Endothelial cell (in vitro differentiated cells): Measurements from ENCODE around the gene CHST12. TPM values are rescaled to one million over a fixed set of nuclear protein-coding genes. Genes with fewer than 3 reads are reported as not detected.

Source experiments
- DNase-seq: peaks from one replicate; pipeline ENCODE4 v3.0.0; 2021; ENCODE audit warnings: low spot score
- H3K27ac Mint-ChIP-seq: one replicate; pipeline ENCODE4 v1.8.0; 2021; ENCODE audit warnings: mixed read lengths, inconsistent platforms; ENCODE audit not compliant: unreplicated experiment
- H3K27me3 Mint-ChIP-seq: one replicate; pipeline ENCODE4 v1.8.0; 2021; ENCODE audit warnings: mild to moderate bottlenecking, moderate library complexity, mixed read lengths, inconsistent platforms; ENCODE audit not compliant: unreplicated experiment
- H3K36me3 Mint-ChIP-seq: one replicate; pipeline ENCODE4 v1.8.0; 2021; ENCODE audit warnings: mild to moderate bottlenecking, low read depth, mixed read lengths, inconsistent platforms; ENCODE audit not compliant: unreplicated experiment
- H3K4me1 Mint-ChIP-seq: one replicate; pipeline ENCODE4 v1.8.0; 2021; ENCODE audit warnings: mild to moderate bottlenecking, mixed read lengths, inconsistent platforms; ENCODE audit not compliant: unreplicated experiment
- H3K4me3 Mint-ChIP-seq: one replicate; pipeline ENCODE4 v1.8.0; 2021; ENCODE audit warnings: mild to moderate bottlenecking, mixed read lengths, inconsistent platforms; ENCODE audit not compliant: unreplicated experiment
- H3K9me3 Mint-ChIP-seq: one replicate; pipeline ENCODE4 v1.8.0; 2021; ENCODE audit warnings: mixed read lengths, inconsistent platforms; ENCODE audit not compliant: unreplicated experiment
- CTCF ChIP-seq: fragments of 200-600 bp; sonication (generic); IDR thresholded peaks from one replicate; pipeline ENCODE4 v1.5.0; 2021; ENCODE audit warnings: antibody characterized with exemption; ENCODE audit not compliant: unreplicated experiment
- total RNA-seq: library from RNA; stranded (reverse); fragmentation: NEBNext Ultra II Directional; extraction: Animal tissue kit (Norgen Biotek cat#: 25700); gene quantifications from one replicate; pipeline ENCODE4 v1.2.1, GENCODE V29; 2021; ENCODE audit not compliant: unreplicated experiment

Gene CHST12
- total RNA-seq, 1 donor from 2014 or later: 26.9 TPM

- DNase-seq: no peak
- TF ChIP-seq CTCF: no peak
- H3K27ac Mint-ChIP-seq: no peak overlapping the region
Observed at GRCh38 chr7:2394566-2395082, 8.8 kb upstream of the CHST12 start.

GRCh38 chr7:2398506-2398905, 4.9 kb upstream of the CHST12 start:
- Mint-ChIP-seq H3K9me3 (no peaks in the 10 kb centered on the region), H3K27ac (no peak overlapping the region), H3K36me3 (no peaks in the 10 kb centered on the region), H3K27me3 (peaks cover 9% of the 10 kb centered on the region), H3K4me1 (peaks cover 8% of the 10 kb centered on the region), H3K4me3 (no peak overlapping the region)
- TF ChIP-seq CTCF: no peak
- DNase-seq: no peak

More at GRCh38 chr7:2394566-2395082, 8.8 kb upstream of the CHST12 start:
- Mint-ChIP-seq H3K27me3 (peaks cover 6% of the 10 kb centered on the region), H3K4me1 (peaks cover 4% of the 10 kb centered on the region), H3K36me3 (no peaks in the 10 kb centered on the region), H3K9me3 (no peaks in the 10 kb centered on the region), H3K4me3 (no peak overlapping the region)

GRCh38 chr7:2399848-2400587, 3.4 kb upstream of the CHST12 start:
- H3K36me3 Mint-ChIP-seq: no peaks in the 10 kb centered on the region
- no peak overlapping the region for H3K4me3 Mint-ChIP-seq
- peaks cover 18% of the 10 kb centered on the region for H3K4me1 Mint-ChIP-seq
- TF ChIP-seq CTCF: no peak
- H3K27me3 Mint-ChIP-seq: peaks cover 15% of the 10 kb centered on the region
- H3K9me3 Mint-ChIP-seq: no peaks in the 10 kb centered on the region
- peak overlapping the region; percentile 93 for H3K27ac Mint-ChIP-seq
- no peak for DNase-seq

GRCh38 chr7:2402687-2403013, 761 bp upstream of the CHST12 start:
- peak overlapping the region; percentile 87 for H3K4me3 Mint-ChIP-seq
- H3K36me3 Mint-ChIP-seq: no peaks in the 10 kb centered on the region
- H3K4me1 Mint-ChIP-seq: peaks cover 29% of the 10 kb centered on the region
- no peak for TF ChIP-seq CTCF
- no peaks in the 10 kb centered on the region for H3K9me3 Mint-ChIP-seq
- DNase-seq: no peak
- H3K27me3 Mint-ChIP-seq: peaks cover 17% of the 10 kb centered on the region
- H3K27ac Mint-ChIP-seq: peak overlapping the region; percentile 9
